Liver (tissue), 9 donors: ENCODE results near the gene JCAD. TPM values are rescaled to one million over a fixed set of nuclear protein-coding genes. Genes with fewer than 3 reads are reported as not detected.

Source experiments
- DNase-seq: peaks from one replicate; pipeline ENCODE4 v3.0.0-alpha.2; 2017; ENCODE audit warnings: low spot score
- H3K27ac ChIP-seq, 2 donors: one replicate each; pipeline ENCODE4 v1.7.0; 2013; ENCODE audit warnings: inconsistent platforms in 2 of 2, low read length in 2 of 2, control low read depth in 1 of 2, low read depth in 1 of 2, mild to moderate bottlenecking in 1 of 2
- H3K27me3 ChIP-seq, 4 donors: one replicate each; pipeline versions ENCODE4 v1.6.1 to v1.7.0; 2013; ENCODE audit warnings: low read length in 3 of 4, inconsistent platforms in 1 of 4, mild to moderate bottlenecking in 1 of 4, moderate library complexity in 1 of 4; ENCODE audit not compliant: control insufficient read depth in 4 of 4, insufficient read depth in 4 of 4
- H3K36me3 ChIP-seq, 4 donors: one replicate each; pipeline versions ENCODE4 v1.6.1 to v1.7.0; 2013; ENCODE audit warnings: low read length in 3 of 4, mild to moderate bottlenecking in 3 of 4, low read depth in 1 of 4, moderate library complexity in 1 of 4; ENCODE audit not compliant: control insufficient read depth in 4 of 4, insufficient read depth in 3 of 4
- H3K4me1 ChIP-seq, 4 donors: one replicate each; pipeline versions ENCODE4 v1.6.1 to v1.7.0; 2013; ENCODE audit warnings: low read length in 3 of 4, mild to moderate bottlenecking in 3 of 4, moderate library complexity in 1 of 4; ENCODE audit not compliant: control insufficient read depth in 4 of 4, insufficient read depth in 4 of 4
- H3K4me3 ChIP-seq, 3 donors: one replicate each; pipeline versions ENCODE4 v1.6.1 to v1.7.0; 2013; ENCODE audit warnings: low read length in 3 of 3, control low read depth in 1 of 3, low read depth in 1 of 3, mild to moderate bottlenecking in 1 of 3
- H3K9ac ChIP-seq, 2 donors: one replicate each; pipeline ENCODE4 v1.7.0; 2013; ENCODE audit warnings: low read length in 2 of 2, mild to moderate bottlenecking in 2 of 2, moderate library complexity in 2 of 2, control low read depth in 1 of 2, low read depth in 1 of 2
- H3K9me3 ChIP-seq, 4 donors: one replicate each; pipeline versions ENCODE4 v1.6.1 to v1.7.0; 2013; ENCODE audit warnings: low read length in 3 of 4; ENCODE audit not compliant: control insufficient read depth in 4 of 4
- ATF3 ChIP-seq: IDR thresholded peaks from 2 replicates; pipeline ENCODE4 v1.6.1; 2016; ENCODE audit warnings: antibody characterized with exemption
- CTCF ChIP-seq: fragments of 150-350 bp; IDR thresholded peaks from 2 replicates; pipeline ENCODE4 v1.5.1; 2017; ENCODE audit warnings: improper control_type of control experiment, low read depth, low read length; ENCODE audit not compliant: missing input control
- EGR1 ChIP-seq, 2 donors: IDR thresholded peaks; 2 replicates each; pipeline ENCODE4 v1.6.1; 2016 to 2018; ENCODE audit warnings: antibody characterized with exemption in 2 of 2, low read depth in 2 of 2
- FOXA1 ChIP-seq: IDR thresholded peaks from 2 replicates; pipeline ENCODE4 v1.6.1; 2016; ENCODE audit warnings: antibody characterized with exemption
- FOXA2 ChIP-seq: IDR thresholded peaks from 2 replicates; pipeline ENCODE4 v1.6.1; 2016; ENCODE audit warnings: antibody characterized with exemption
- GABPA ChIP-seq, 2 donors: IDR thresholded peaks in 1 of 2; conservative IDR thresholded peaks in 1 of 2; 2 replicates each; pipeline ENCODE4 v1.6.1; 2016; ENCODE audit warnings: antibody characterized with exemption in 2 of 2, mild to moderate bottlenecking in 1 of 2, moderate library complexity in 1 of 2
- HNF4A ChIP-seq, 2 donors: conservative IDR thresholded peaks; 2 replicates each; pipeline ENCODE4 v1.6.1; 2016; ENCODE audit warnings: antibody characterized with exemption in 2 of 2, mild to moderate bottlenecking in 2 of 2
- HNF4G ChIP-seq: IDR thresholded peaks from 2 replicates; pipeline ENCODE4 v1.6.1; 2016; ENCODE audit warnings: antibody characterized with exemption
- JUND ChIP-seq, 2 donors: IDR thresholded peaks; 2 replicates each; pipeline ENCODE4 v1.6.1; 2016; ENCODE audit warnings: antibody characterized with exemption in 2 of 2
- MAX ChIP-seq: IDR thresholded peaks from 2 replicates; pipeline ENCODE4 v1.6.1; 2016; ENCODE audit warnings: antibody characterized with exemption
- NR2F2 ChIP-seq: IDR thresholded peaks from 2 replicates; pipeline ENCODE4 v1.6.1; 2016; ENCODE audit warnings: antibody characterized with exemption
- RAD21 ChIP-seq, 2 donors: IDR thresholded peaks; 2 replicates each; pipeline ENCODE4 v1.6.1; 2016; ENCODE audit warnings: antibody characterized with exemption in 2 of 2, mild to moderate bottlenecking in 2 of 2
- REST ChIP-seq: IDR thresholded peaks from 2 replicates; pipeline ENCODE4 v1.6.1; 2016; ENCODE audit warnings: antibody characterized with exemption, mild to moderate bottlenecking
- RXRA ChIP-seq, 2 donors: IDR thresholded peaks; 2 replicates each; pipeline ENCODE4 v1.6.1; 2017 to 2018; ENCODE audit warnings: antibody characterized with exemption in 2 of 2, mild to moderate bottlenecking in 1 of 2
- SP1 ChIP-seq: IDR thresholded peaks from 2 replicates; pipeline ENCODE4 v1.6.1; 2018; ENCODE audit warnings: antibody characterized with exemption, mild to moderate bottlenecking
- TAF1 ChIP-seq: conservative IDR thresholded peaks from 2 replicates; pipeline ENCODE4 v1.6.1; 2016; ENCODE audit warnings: antibody characterized with exemption, mild to moderate bottlenecking
- YY1 ChIP-seq: IDR thresholded peaks from 2 replicates; pipeline ENCODE4 v1.6.1; 2016; ENCODE audit warnings: antibody characterized with exemption, mild to moderate bottlenecking
- ZBTB33 ChIP-seq: IDR thresholded peaks from 2 replicates; pipeline ENCODE4 v1.6.1; 2016; ENCODE audit warnings: antibody characterized with exemption
- WGBS: extraction: QIAGEN DNeasy Blood & Tissue Kit; methylation state at CpG from one replicate; pipeline ENCODE4 v1.1.7; 2013; 5-methylcytosine and 5-hydroxymethylcytosine counted together
- polyA plus RNA-seq, 2 donors: library from polyadenylated mRNA; stranded (reverse) in 1 of 2; unstranded in 1 of 2; fragments of 200-250 nt in 1 of 2; fragments of >200 nt in 1 of 2; fragmentation: Nextera tagmentation in 1 of 2; extraction: Ambion mirVana in 1 of 2; gene quantifications; one replicate each; pipeline versions ENCODE4 v1.2.1 to v1.2.3, GENCODE V29; 2013 to 2015
- total RNA-seq, 2 donors: library from RNA; depleted of rRNA; stranded (reverse); fragments of >200 nt; gene quantifications; one replicate each; pipeline ENCODE4 v1.2.3, GENCODE V29; 2014
- donor health status: healthy.
- donor health status: healthy.
- donor health status: healthy.
- donor health status: healthy.
- donor health status: healthy.

Gene JCAD
- total and polyA plus RNA-seq, 4 donors = 0.77 to 3.2 (median 1.1) TPM

GRCh38 chr10:30042820-30043219 is 16.6 kb downstream of the JCAD start:
- Histone ChIP-seq H3K27me3 (peaks cover 0 to 2% (median 0%) of the 10 kb centered on the region in 4 donors), H3K9ac (no peak overlapping the region), H3K4me1 (no peaks in the 10 kb centered on the region), H3K4me3 (no peak overlapping the region), H3K9me3 (no peaks in the 10 kb centered on the region), H3K36me3 (no peaks in the 10 kb centered on the region), H3K27ac (no peak overlapping the region)
- DNase-seq = no peak
- TF ChIP-seq HNF4A (conservative IDR thresholded peaks at IDR 0.05) = no peak
- TF ChIP-seq FOXA2 = no peak
- TF ChIP-seq SP1 = no peak
- no peak for TF ChIP-seq NR2F2
- TF ChIP-seq REST = no peak
- TF ChIP-seq RXRA (IDR thresholded peaks at IDR 0.05) = no peak
- TF ChIP-seq FOXA1 = no peak
- no peak for TF ChIP-seq CTCF
- TF ChIP-seq HNF4G = no peak
- TF ChIP-seq ATF3 = no peak
- TF ChIP-seq RAD21 (IDR thresholded peaks at IDR 0.05) = no peak
- TF ChIP-seq GABPA (IDR thresholded peaks at IDR 0.05 in 1 of 2, conservative IDR thresholded peaks at IDR 0.05 in 1 of 2) = no peak
- no peak for TF ChIP-seq JUND (IDR thresholded peaks at IDR 0.05)
- TF ChIP-seq TAF1 = no peak
- no peak for TF ChIP-seq MAX
- no peak for TF ChIP-seq ZBTB33
- no peak for TF ChIP-seq YY1
- no peak for TF ChIP-seq EGR1 (IDR thresholded peaks at IDR 0.05; ENCODE audit: low read depth in 2 of 2)
- 92% methylated on average over 3 of the region's 3 CpGs for WGBS
